GM13977 (cell line): ENCODE data around the gene FAM177A1.
A peak's percentile ranks its signal among the peaks of the same experiment; 100 is the strongest.

ENCODE experiments used
- DNase-seq: peaks from one replicate; pipeline ENCODE4 v3.0.0; 2012; ENCODE audit warnings: low spot score
- CTCF ChIP-seq: IDR thresholded peaks from 2 replicates; pipeline ENCODE4 v1.5.1; 2012; ENCODE audit warnings: mild to moderate bottlenecking, control low read depth; ENCODE audit not compliant: insufficient read depth; ENCODE audit errors: extremely low read depth, missing control alignments
- in situ Hi-C: fragments of 300-500 bp; cut with MboI; formaldehyde crosslinking; loops from one replicate; pipeline ENCODE4 v1.12.0; 2022; ENCODE audit warnings: low sequenced_read_pairs, low pct_unique_long_range_greater_than_20kb, mixed read lengths, inconsistent platforms; ENCODE audit not compliant: unreplicated experiment

The FAM177A1 gene

GRCh38 chr14:35046048-35046750, at the start of gene FAM177A1:
FAM177A1 (plus strand) TSS chr14:35046272; CDS start chr14:35046464, 192 bp downstream.
- peak; percentile 99 for DNase-seq
- in situ Hi-C loops = no loop called here
- TF ChIP-seq CTCF = no peak

GRCh38 chr14:34997762-34998161, 48.3 kb upstream of the FAM177A1 start:
- DNase-seq = no peak
- in situ Hi-C loops = no loop called here
- TF ChIP-seq CTCF = no peak

GRCh38 chr14:34999500-34999899, 46.6 kb upstream of the FAM177A1 start:
- no peak for DNase-seq
- in situ Hi-C loops = no loop called here
- TF ChIP-seq CTCF = no peak

- in situ Hi-C loops = no loop called here
- no peak for TF ChIP-seq CTCF
- no peak for DNase-seq
Measured at GRCh38 chr14:35001621-35002020, 44.5 kb upstream of the FAM177A1 start.

GRCh38 chr14:35004839-35005238, 41.2 kb upstream of the FAM177A1 start:
- no peak for TF ChIP-seq CTCF
- in situ Hi-C loops = no loop called here
- no peak for DNase-seq

GRCh38 chr14:35016568-35016967, 29.5 kb upstream of the FAM177A1 start:
- in situ Hi-C loops = no loop called here
- DNase-seq = no peak
- no peak for TF ChIP-seq CTCF

- DNase-seq = no peak
- no peak for TF ChIP-seq CTCF
- in situ Hi-C loops = no loop called here
Measured at GRCh38 chr14:35020713-35021112, 25.4 kb upstream of the FAM177A1 start.
